ENCODE results near the gene ADAMTS2. TPM values are rescaled to one million over a fixed set of nuclear protein-coding genes. Genes with fewer than 3 reads are reported as not detected.

ADAMTS2 gene
- total RNA-seq, 1 donor from 2014 or later = 0.29 TPM

DNA sequence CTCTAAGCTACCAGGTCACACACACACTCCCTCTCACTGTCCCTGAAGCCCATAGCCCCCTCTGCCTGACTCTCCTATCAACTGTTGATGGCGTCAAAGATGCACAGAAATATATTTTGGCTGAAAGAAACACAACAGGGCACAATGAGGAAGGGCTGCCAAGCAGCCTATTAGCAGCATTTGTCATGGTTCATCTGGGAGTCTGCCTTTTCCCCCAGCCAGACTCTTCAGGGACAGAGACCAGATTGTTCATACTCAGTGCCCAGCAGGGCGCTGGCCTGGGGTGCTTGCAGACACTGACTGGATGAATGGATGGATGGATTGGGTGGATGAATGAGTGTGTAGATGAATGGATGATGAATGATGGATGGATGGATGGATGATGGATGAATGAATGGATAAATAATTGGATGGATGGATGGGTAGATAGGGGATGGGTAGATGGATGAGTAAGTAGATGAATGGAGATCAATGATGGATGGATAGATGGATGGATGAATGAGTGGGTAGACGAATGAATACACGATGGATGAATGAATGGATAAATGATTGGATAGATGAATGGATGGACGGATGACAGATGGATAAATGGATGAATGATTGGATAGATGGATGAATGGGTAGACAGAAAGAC is 90.5 kb downstream of the ADAMTS2 start:
- DNase-seq (ENCODE audit: low read depth) = no peak
- no peak for TF ChIP-seq CTCF (conservative IDR thresholded peaks at IDR 0.05; ENCODE audit: low read depth, low read length)
- no peak overlapping the region for H3K4me3 ChIP-seq (ENCODE audit: low read depth, low read length)

- TF ChIP-seq CTCF (conservative IDR thresholded peaks at IDR 0.05; ENCODE audit: low read depth, low read length) = no peak
- H3K4me3 ChIP-seq (ENCODE audit: low read depth, low read length) = no peak overlapping the region
- no peak for DNase-seq (ENCODE audit: low read depth)
These were observed 91.5 kb downstream of the ADAMTS2 start for GRCh38 chr5:179253730-179254129.

DNA sequence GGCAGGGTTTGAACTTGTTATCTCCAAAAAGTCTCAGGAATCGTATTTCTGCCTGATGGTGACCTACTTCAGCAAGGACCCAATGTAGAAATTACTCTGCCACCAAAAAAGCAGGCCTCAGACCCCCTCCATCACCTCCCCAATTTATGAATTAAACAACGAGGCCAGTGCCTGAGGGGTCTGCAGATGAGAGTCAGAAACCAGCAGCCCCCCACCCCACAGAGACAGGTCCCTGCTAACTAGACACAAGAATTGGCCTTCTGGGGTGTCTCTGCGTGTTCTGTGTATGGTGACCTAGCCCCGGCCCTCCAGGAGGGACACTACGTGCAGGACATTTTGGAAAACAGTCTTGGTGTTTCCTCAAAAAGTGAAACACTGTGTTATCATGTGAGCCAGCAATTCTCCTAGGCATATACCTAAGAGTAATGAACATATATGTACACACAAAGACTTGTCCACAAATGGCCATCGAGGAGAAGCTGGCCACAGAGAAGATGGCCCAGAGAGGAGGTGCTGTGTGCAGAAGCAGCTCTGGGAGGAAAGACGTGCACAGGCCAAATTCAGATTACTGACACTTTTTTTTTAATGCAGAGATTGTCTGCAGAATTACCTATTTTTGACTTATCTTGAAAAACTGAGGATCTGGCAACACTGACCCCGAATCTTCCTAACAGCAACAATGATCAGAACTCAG is 93.8 kb downstream of the ADAMTS2 start:
- DNase-seq (ENCODE audit: low read depth) = no peak
- no peak for TF ChIP-seq CTCF (conservative IDR thresholded peaks at IDR 0.05; ENCODE audit: low read depth, low read length)

GRCh38 chr5:179250561-179251225 is 94.6 kb downstream of the ADAMTS2 start:
- no peak for DNase-seq (ENCODE audit: low read depth)
- H3K4me3 ChIP-seq (ENCODE audit: low read depth, low read length) = no peak overlapping the region
- TF ChIP-seq CTCF (conservative IDR thresholded peaks at IDR 0.05; ENCODE audit: low read depth, low read length) = no peak

More for the DNA sequence above, 93.8 kb downstream of the ADAMTS2 start:
- H3K4me3 ChIP-seq (ENCODE audit: low read depth, low read length) = no peak overlapping the region

DNA sequence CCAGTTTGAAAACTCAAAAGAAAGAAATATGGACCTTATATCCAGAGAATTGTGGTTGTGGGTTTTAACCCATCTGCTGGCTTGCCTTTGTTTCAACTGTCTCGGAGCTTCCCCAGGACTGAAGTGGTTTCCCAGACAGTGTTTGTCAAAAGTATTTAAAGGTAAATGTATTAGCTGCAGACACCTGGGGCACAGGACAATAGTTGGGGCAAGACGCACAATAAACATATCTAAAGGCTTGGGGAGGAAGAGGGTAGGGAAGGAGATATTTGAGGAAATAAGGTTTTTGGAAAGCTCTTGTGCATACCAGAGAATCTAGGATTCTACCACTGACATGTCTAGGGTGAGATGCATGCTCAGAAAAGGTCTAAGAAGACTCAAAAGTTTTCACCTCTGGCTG is 99.0 kb downstream of the ADAMTS2 start:
- H3K4me3 ChIP-seq (ENCODE audit: low read depth, low read length) = no peak overlapping the region
- no peak for TF ChIP-seq CTCF (conservative IDR thresholded peaks at IDR 0.05; ENCODE audit: low read depth, low read length)
- DNase-seq (ENCODE audit: low read depth) = no peak

DNA sequence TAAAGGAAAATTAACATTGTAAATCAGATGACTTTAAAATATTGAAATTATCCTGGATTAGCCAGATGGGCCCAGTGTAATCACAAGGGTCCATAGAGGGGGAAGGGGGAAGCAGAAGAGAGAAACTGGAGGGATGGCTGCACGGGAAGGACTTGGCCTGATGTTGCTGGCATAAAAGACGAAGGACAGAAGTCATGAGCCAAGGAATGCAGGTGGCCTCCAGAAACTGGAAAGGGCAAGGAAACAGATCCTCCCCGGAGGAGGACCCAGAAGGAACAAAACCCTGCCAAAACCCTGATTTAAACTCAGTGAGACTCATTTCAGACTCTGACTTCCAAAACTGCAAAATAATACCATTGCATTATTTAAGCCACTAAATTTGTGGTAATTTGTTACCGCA is 100.2 kb downstream of the ADAMTS2 start:
- TF ChIP-seq CTCF (conservative IDR thresholded peaks at IDR 0.05; ENCODE audit: low read depth, low read length) = no peak
- no peak overlapping the region for H3K4me3 ChIP-seq (ENCODE audit: low read depth, low read length)
- no peak for DNase-seq (ENCODE audit: low read depth)

All from epithelial cell of proximal tubule (primary cell).